HEK293 (cell line): ENCODE data around the gene TMEM45A.

Experiments used
- CTCF ChIA-PET: fragments of 350-600 bp; formaldehyde crosslinking; extraction: SDS; loops from one replicate; lab custom pipeline; 2021; ENCODE audit warnings: antibody characterized with exemption; lab: Yijun Ruan, JAX
- POLR2A ChIA-PET: fragments of 300-600 bp; formaldehyde crosslinking; extraction: SDS; loops from one replicate; lab custom pipeline; 2020; ENCODE audit warnings: antibody characterized with exemption, inconsistent platforms; lab: Yijun Ruan, JAX
- H3K27ac ChIP-seq: fragments of 200-500 bp; sonication (Bioruptor generic); 2 replicates; pipeline ENCODE4 v1.5.1; 2014; ENCODE audit warnings: low read depth, low read length, control low read depth, inconsistent platforms; ENCODE audit errors: extremely low read depth
- H3K36me3 ChIP-seq, 2 experiments: fragments of 200-500 bp in 1 of 2; sonication (Bioruptor generic) in 1 of 2; 1 replicate in 1 of 2; 2 replicates in 1 of 2; pipeline ENCODE4 v1.5.1; 2014 to 2017; ENCODE audit warnings: inconsistent platforms in 2 of 2, low read length in 2 of 2; ENCODE audit not compliant: control insufficient read depth in 2 of 2, insufficient read depth in 1 of 2
- H3K4me1 ChIP-seq: fragments of 200-500 bp; sonication (Bioruptor generic); 2 replicates; pipeline ENCODE4 v1.5.1; 2014; ENCODE audit warnings: mild to moderate bottlenecking, low read length, inconsistent platforms; ENCODE audit not compliant: control insufficient read depth, insufficient read depth
- H3K4me3 ChIP-seq: 2 replicates; pipeline ENCODE4 v1.5.1; 2011; ENCODE audit warnings: low read depth, mild to moderate bottlenecking, control low read depth, low read length, moderate library complexity
- H3K9me3 ChIP-seq: fragments of 200-500 bp; sonication (Bioruptor generic); 2 replicates; pipeline ENCODE4 v1.5.1; 2014; ENCODE audit warnings: low read depth, low read length, inconsistent platforms; ENCODE audit not compliant: control insufficient read depth, insufficient read depth
- HOXC10 ChIP-seq: sonication (generic); formaldehyde crosslinking; IDR thresholded peaks from 2 replicates; pipeline ENCODE4 v1.8.1; 2023; ENCODE audit warnings: mild to moderate bottlenecking, missing genetic modification reagents
- IKZF3 ChIP-seq: fragments of 450-650 bp; IDR thresholded peaks from 2 replicates; pipeline ENCODE4 v1.5.0; 2018; ENCODE audit warnings: missing biosample characterization, mild to moderate bottlenecking, missing genetic modification characterization, moderate library complexity
- MYNN ChIP-seq: fragments of 450-650 bp; formaldehyde crosslinking; IDR thresholded peaks from 2 replicates; pipeline ENCODE4 v1.5.1; 2016; ENCODE audit warnings: missing biosample characterization, missing genetic modification characterization, borderline replicate concordance
- ZNF223 ChIP-seq: fragments of 450-650 bp; formaldehyde crosslinking; IDR thresholded peaks from 2 replicates; pipeline ENCODE4 v1.5.1; 2016; ENCODE audit warnings: missing biosample characterization, missing genetic modification characterization
- ZNF24 ChIP-seq: fragments of 450-650 bp; formaldehyde crosslinking; IDR thresholded peaks from 2 replicates; pipeline ENCODE4 v1.5.1; 2016; ENCODE audit warnings: missing biosample characterization, missing genetic modification characterization
- ZNF248 ChIP-seq: fragments of 450-650 bp; formaldehyde crosslinking; IDR thresholded peaks from 2 replicates; pipeline ENCODE4 v1.5.1; 2017; ENCODE audit warnings: missing biosample characterization, missing genetic modification characterization
- ZNF280C ChIP-seq: fragments of 450-650 bp; formaldehyde crosslinking; IDR thresholded peaks from 2 replicates; pipeline ENCODE4 v1.5.1; 2016; ENCODE audit warnings: missing biosample characterization, missing genetic modification characterization
- ZNF311 ChIP-seq: fragments of 450-650 bp; formaldehyde crosslinking; IDR thresholded peaks from 2 replicates; pipeline ENCODE4 v1.5.1; 2017; ENCODE audit warnings: missing biosample characterization, missing genetic modification characterization, borderline replicate concordance
- ZNF350 ChIP-seq: fragments of 450-650 bp; formaldehyde crosslinking; IDR thresholded peaks from 2 replicates; pipeline ENCODE4 v1.5.0; 2017; ENCODE audit warnings: missing biosample characterization, mild to moderate bottlenecking, missing genetic modification characterization
- ZNF391 ChIP-seq: fragments of 450-650 bp; formaldehyde crosslinking; IDR thresholded peaks from 2 replicates; pipeline ENCODE4 v1.5.1; 2016; ENCODE audit warnings: low read depth, missing biosample characterization, missing genetic modification characterization, borderline replicate concordance
- ZNF518A ChIP-seq: fragments of 450-650 bp; formaldehyde crosslinking; conservative IDR thresholded peaks from 2 replicates; pipeline ENCODE4 v1.5.1; 2016; ENCODE audit warnings: low read depth, missing biosample characterization, missing genetic modification characterization
- ZNF626 ChIP-seq: fragments of 450-650 bp; sonication (Bioruptor Pico); formaldehyde crosslinking; IDR thresholded peaks from 2 replicates; pipeline ENCODE4 v1.5.1; 2018; ENCODE audit warnings: missing biosample characterization, missing genetic modification characterization, inconsistent platforms
- ZNF654 ChIP-seq: fragments of 450-650 bp; formaldehyde crosslinking; IDR thresholded peaks from 2 replicates; pipeline ENCODE4 v1.5.1; 2016; ENCODE audit warnings: low read depth, missing biosample characterization, missing genetic modification characterization
- ZNF677 ChIP-seq: fragments of 450-650 bp; IDR thresholded peaks from 2 replicates; pipeline ENCODE4 v1.5.0; 2018; ENCODE audit warnings: missing biosample characterization, mild to moderate bottlenecking, missing genetic modification characterization, moderate library complexity
- ZNF701 ChIP-seq: fragments of 450-650 bp; formaldehyde crosslinking; IDR thresholded peaks from 2 replicates; pipeline ENCODE4 v1.5.1; 2016; ENCODE audit warnings: missing biosample characterization, missing genetic modification characterization
- ZNF768 ChIP-seq: fragments of 450-650 bp; formaldehyde crosslinking; IDR thresholded peaks from 2 replicates; pipeline ENCODE4 v1.5.1; 2018; ENCODE audit warnings: missing biosample characterization, mild to moderate bottlenecking, missing genetic modification characterization
- TF ChIP-seq, protein P1 (sequence below): fragments of 450-650 bp; formaldehyde crosslinking; IDR thresholded peaks from 2 replicates; pipeline ENCODE4 v1.5.1; 2016; ENCODE audit warnings: missing biosample characterization, missing genetic modification characterization
- TF ChIP-seq, protein P2 (sequence below): fragments of 450-650 bp; formaldehyde crosslinking; optimal IDR thresholded peaks from 2 replicates; pipeline ENCODE3; 2016; ENCODE audit warnings: missing biosample characterization, mild to moderate bottlenecking, missing genetic modification characterization
- TF ChIP-seq, protein P3 (sequence below): fragments of 450-650 bp; formaldehyde crosslinking; IDR thresholded peaks from 2 replicates; pipeline ENCODE4 v1.5.1; 2016; ENCODE audit warnings: missing biosample characterization, missing genetic modification characterization

Gene TMEM45A

GRCh38 chr3:100463646-100464155 lies 28.7 kb upstream of the TMEM45A start (continued):
- TF ChIP-seq ZNF701 (no peak), ZNF280C (tag by site-specific recombination) (no peak), HOXC10 (CRISPR knock-in tag) (no peak), ZNF626 (tag by site-specific recombination) (no peak), MYNN (no peak), ZNF350 (tag by site-specific recombination) (no peak), ZNF223 (tag by site-specific recombination) (no peak)
- TF ChIP-seq, all 188 proteins: peak for 0

GRCh38 chr3:100465892-100466777 lies 26.3 kb upstream of the TMEM45A start:
- H3K4me3 ChIP-seq, result no peak overlapping the region
- ChIA-PET CTCF (interaction anchor here (0.5 to 1.1 kb wide), 3 partner anchors 10 to 457 kb away, joined by 3 to 4 read pairs (median 3); no protein-coding TSS in a partner anchor), POLR2A (no interaction called here)
- TF ChIP-seq, protein P1, sequence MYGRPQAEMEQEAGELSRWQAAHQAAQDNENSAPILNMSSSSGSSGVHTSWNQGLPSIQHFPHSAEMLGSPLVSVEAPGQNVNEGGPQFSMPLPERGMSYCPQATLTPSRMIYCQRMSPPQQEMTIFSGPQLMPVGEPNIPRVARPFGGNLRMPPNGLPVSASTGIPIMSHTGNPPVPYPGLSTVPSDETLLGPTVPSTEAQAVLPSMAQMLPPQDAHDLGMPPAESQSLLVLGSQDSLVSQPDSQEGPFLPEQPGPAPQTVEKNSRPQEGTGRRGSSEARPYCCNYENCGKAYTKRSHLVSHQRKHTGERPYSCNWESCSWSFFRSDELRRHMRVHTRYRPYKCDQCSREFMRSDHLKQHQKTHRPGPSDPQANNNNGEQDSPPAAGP (tag by site-specific recombination), result no peak
- TF ChIP-seq ZNF24, result no peak
- no peak for TF ChIP-seq IKZF3 (tag by site-specific recombination)
- TF ChIP-seq ZNF518A (tag by site-specific recombination), result no peak
- TF ChIP-seq ZNF654 (tag by site-specific recombination), result no peak
- TF ChIP-seq ZNF677, result no peak
- TF ChIP-seq ZNF350 (tag by site-specific recombination), result no peak
- no peak for TF ChIP-seq ZNF248 (tag by site-specific recombination)
- TF ChIP-seq ZNF768 (tag by site-specific recombination), result no peak
- TF ChIP-seq, protein P2, sequence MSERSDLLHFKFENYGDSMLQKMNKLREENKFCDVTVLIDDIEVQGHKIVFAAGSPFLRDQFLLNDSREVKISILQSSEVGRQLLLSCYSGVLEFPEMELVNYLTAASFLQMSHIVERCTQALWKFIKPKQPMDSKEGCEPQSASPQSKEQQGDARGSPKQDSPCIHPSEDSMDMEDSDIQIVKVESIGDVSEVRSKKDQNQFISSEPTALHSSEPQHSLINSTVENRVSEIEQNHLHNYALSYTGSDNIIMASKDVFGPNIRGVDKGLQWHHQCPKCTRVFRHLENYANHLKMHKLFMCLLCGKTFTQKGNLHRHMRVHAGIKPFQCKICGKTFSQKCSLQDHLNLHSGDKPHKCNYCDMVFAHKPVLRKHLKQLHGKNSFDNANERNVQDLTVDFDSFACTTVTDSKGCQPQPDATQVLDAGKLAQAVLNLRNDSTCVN (tag by site-specific recombination), result no peak
- TF ChIP-seq, protein P3, sequence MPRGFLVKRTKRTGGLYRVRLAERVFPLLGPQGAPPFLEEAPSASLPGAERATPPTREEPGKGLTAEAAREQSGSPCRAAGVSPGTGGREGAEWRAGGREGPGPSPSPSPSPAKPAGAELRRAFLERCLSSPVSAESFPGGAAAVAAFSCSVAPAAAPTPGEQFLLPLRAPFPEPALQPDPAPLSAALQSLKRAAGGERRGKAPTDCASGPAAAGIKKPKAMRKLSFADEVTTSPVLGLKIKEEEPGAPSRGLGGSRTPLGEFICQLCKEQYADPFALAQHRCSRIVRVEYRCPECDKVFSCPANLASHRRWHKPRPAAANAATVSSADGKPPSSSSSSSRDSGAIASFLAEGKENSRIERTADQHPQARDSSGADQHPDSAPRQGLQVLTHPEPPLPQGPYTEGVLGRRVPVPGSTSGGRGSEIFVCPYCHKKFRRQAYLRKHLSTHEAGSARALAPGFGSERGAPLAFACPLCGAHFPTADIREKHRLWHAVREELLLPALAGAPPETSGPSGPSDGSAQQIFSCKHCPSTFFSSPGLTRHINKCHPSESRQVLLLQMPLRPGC (tag by site-specific recombination), result no peak
- TF ChIP-seq ZNF391 (tag by site-specific recombination), result no peak
- no peak for TF ChIP-seq ZNF626 (tag by site-specific recombination)
- no peak for TF ChIP-seq ZNF311
- H3K36me3 ChIP-seq, result no peaks in the 10 kb centered on the region
- H3K27ac ChIP-seq, result no peak overlapping the region
- no peaks in the 10 kb centered on the region for H3K4me1 ChIP-seq
- no peaks in the 10 kb centered on the region for H3K9me3 ChIP-seq
